Ishikawa (cell line): ENCODE measurements around the gene PRKAR2B.

Source experiments
- FOXM1 ChIP-seq: IDR thresholded peaks from 2 replicates; pipeline ENCODE4 v1.6.1; 2012; ENCODE audit warnings: low read depth, borderline replicate concordance
- TAF1 ChIP-seq: IDR thresholded peaks from 2 replicates; pipeline ENCODE4 v1.6.1; 2012; ENCODE audit warnings: low read depth, mild to moderate bottlenecking

GRCh38 chr7:107111196-107111595, 66.7 kb downstream of the PRKAR2B start:
- TF ChIP-seq FOXM1 (no peak), TAF1 (no peak)
